Fibroblast of skin of abdomen (primary cell): ENCODE measurements around the gene PPT1. TPM values are rescaled to one million over a fixed set of nuclear protein-coding genes. Genes with fewer than 3 reads are reported as not detected.

Experiments
- DNase-seq: peaks from one replicate; pipeline ENCODE4 v3.0.0-alpha.2; 2013
- polyA plus RNA-seq, 2 experiments: library from polyadenylated mRNA; unstranded; fragments of 120-200 nt; gene quantifications; one replicate each; pipeline ENCODE4 v1.2.1, GENCODE V29; 2013; ENCODE audit not compliant: insufficient read length in 2 of 2

PPT1 gene
- polyA plus RNA-seq (2013, experiment 1 of 2; ENCODE audit: insufficient read length), result 52.8 TPM
- 54.3 TPM for polyA plus RNA-seq (2013, experiment 2 of 2; ENCODE audit: insufficient read length)

- peak; percentile 65 for DNase-seq
Observed at GRCh38 chr1:40096977-40097782, at the start of gene PPT1. Gene PPT1, minus strand, starts transcription at chr1:40097252. Its CDS starts 14 bp downstream, at chr1:40097238.

- DNase-seq, result peak; percentile 59
Observed at GRCh38 chr1:40143891-40144575, 47.0 kb upstream of the PPT1 start.

GRCh38 chr1:40141878-40142535 is 45.0 kb upstream of the PPT1 start:
- DNase-seq, result peak; percentile 22

GRCh38 chr1:40140211-40140973 is 43.3 kb upstream of the PPT1 start:
- DNase-seq, result peak; percentile 29

- no peak for DNase-seq
Observed at GRCh38 chr1:40133839-40134238, 36.8 kb upstream of the PPT1 start.

GRCh38 chr1:40133312-40133665 is 36.2 kb upstream of the PPT1 start:
- DNase-seq, result no peak

GRCh38 chr1:40132383-40133311 is 35.6 kb upstream of the PPT1 start:
- peak; percentile 14 for DNase-seq

GRCh38 chr1:40130892-40131291 is 33.8 kb upstream of the PPT1 start:
- no peak for DNase-seq

- DNase-seq, result no peak
Observed at GRCh38 chr1:40122855-40123254, 25.8 kb upstream of the PPT1 start.

- DNase-seq, result no peak
Observed at GRCh38 chr1:40120128-40120527, 23.1 kb upstream of the PPT1 start.

- DNase-seq, result no peak
Observed at GRCh38 chr1:40114400-40114799, 17.3 kb upstream of the PPT1 start.

GRCh38 chr1:40110389-40110788 is 13.3 kb upstream of the PPT1 start:
- DNase-seq, result no peak

- no peak for DNase-seq
Observed at GRCh38 chr1:40107290-40107959, 10.4 kb upstream of the PPT1 start.

- DNase-seq, result no peak
Observed at GRCh38 chr1:40105028-40105427, 8.0 kb upstream of the PPT1 start.

GRCh38 chr1:40102896-40103295 is 5.8 kb upstream of the PPT1 start:
- no peak for DNase-seq

GRCh38 chr1:40102038-40102437 is 5.0 kb upstream of the PPT1 start:
- no peak for DNase-seq

- no peak for DNase-seq
Observed at GRCh38 chr1:40096646-40096976, 441 bp downstream of the PPT1 start.

- no peak for DNase-seq
Observed at GRCh38 chr1:40095806-40096205, 1.2 kb downstream of the PPT1 start.

- DNase-seq, result no peak
Observed at GRCh38 chr1:40094466-40095110, 2.5 kb downstream of the PPT1 start.
